ENCODE data around the gene SPATA17.

The SPATA17 gene

DNA sequence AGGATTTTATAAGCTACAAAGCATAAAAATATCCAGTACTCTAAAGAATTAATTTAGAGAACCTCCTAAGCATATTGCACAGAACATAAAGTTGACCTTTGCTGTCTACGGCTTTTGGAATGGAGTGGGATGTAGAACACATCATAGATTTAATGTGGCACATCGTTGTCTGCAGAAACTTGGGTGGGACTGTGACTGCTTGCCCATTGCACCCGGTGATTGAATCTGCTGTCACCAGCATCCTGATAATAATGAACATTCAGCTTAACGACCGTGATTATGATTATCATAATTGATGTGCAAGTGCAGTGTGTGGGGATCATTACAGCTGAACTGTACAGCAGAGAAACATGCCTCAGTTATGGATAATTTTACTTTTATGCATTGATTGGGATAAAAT, 181.9 kb downstream of the SPATA17 start:
- Histone ChIP-seq H3K27me3 (ENCODE audit: insufficient read depth, low read depth, severe bottlenecking) (no peaks in the 10 kb centered on the region), H3K4me3 (ENCODE audit: low read depth, low read length) (no peak overlapping the region), H3K27ac (no peak overlapping the region), H3K9me3 (ENCODE audit: severe bottlenecking) (no peaks in the 10 kb centered on the region), H3K36me3 (no peaks in the 10 kb centered on the region)
- DNase-seq: no peak
- no peak for TF ChIP-seq CTCF (IDR thresholded peaks at IDR 0.05; ENCODE audit: low read depth, low read length)

GRCh38 chr1:217837691-217838090, 206.5 kb downstream of the SPATA17 start:
- no peak for TF ChIP-seq CTCF (IDR thresholded peaks at IDR 0.05; ENCODE audit: low read depth, low read length)
- Histone ChIP-seq H3K4me3 (ENCODE audit: low read depth, low read length) (no peak overlapping the region), H3K27ac (no peak overlapping the region), H3K36me3 (no peaks in the 10 kb centered on the region), H3K27me3 (ENCODE audit: insufficient read depth, low read depth, severe bottlenecking) (no peaks in the 10 kb centered on the region), H3K9me3 (ENCODE audit: severe bottlenecking) (no peaks in the 10 kb centered on the region)
- no peak for DNase-seq

DNA sequence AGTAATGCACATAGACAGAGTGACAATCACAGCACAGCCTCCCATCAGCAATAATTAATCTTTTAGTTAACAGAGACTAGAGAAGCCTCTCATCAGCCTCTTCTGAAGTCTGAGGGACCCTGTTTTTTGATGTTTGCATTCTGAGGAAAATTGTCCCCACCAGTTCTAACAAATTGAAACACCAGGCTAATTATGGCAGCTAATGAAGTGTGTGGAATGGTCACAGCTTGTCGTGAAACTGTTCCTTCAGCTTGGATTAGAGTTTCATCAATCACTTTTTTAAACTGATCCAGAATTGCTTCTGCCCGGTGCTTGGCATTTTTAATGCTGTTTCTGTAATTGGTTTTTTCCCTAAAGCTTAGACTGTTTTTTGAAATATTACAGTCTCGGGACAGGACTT, 208.0 kb downstream of the SPATA17 start:
- Histone ChIP-seq H3K4me3 (ENCODE audit: low read depth, low read length) (no peak overlapping the region), H3K9me3 (ENCODE audit: severe bottlenecking) (no peaks in the 10 kb centered on the region), H3K27ac (no peak overlapping the region), H3K36me3 (no peaks in the 10 kb centered on the region), H3K27me3 (ENCODE audit: insufficient read depth, low read depth, severe bottlenecking) (no peaks in the 10 kb centered on the region)
- TF ChIP-seq CTCF (IDR thresholded peaks at IDR 0.05; ENCODE audit: low read depth, low read length): no peak
- no peak for DNase-seq

DNA sequence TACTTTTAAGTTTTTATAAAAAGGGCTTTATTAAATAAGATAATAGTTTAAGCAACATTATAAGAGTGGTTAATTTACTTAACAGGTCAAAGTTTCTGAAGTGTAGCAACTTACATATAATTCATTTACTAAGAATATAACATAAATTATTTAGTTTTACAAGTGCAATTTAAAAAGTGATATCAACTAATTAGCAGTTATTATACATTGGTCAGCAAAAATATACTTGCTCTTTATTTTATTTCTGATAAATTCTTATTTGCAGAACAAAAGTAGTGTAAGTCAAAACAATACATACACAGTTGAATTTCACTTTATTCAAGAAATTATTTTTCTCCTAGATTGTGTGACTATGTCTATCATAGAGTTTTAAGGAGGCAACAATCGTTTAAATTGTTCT, 215.6 kb downstream of the SPATA17 start:
- H3K36me3 ChIP-seq: no peaks in the 10 kb centered on the region
- H3K27me3 ChIP-seq (ENCODE audit: insufficient read depth, low read depth, severe bottlenecking): no peaks in the 10 kb centered on the region
- H3K4me3 ChIP-seq (ENCODE audit: low read depth, low read length): no peak overlapping the region

DNA sequence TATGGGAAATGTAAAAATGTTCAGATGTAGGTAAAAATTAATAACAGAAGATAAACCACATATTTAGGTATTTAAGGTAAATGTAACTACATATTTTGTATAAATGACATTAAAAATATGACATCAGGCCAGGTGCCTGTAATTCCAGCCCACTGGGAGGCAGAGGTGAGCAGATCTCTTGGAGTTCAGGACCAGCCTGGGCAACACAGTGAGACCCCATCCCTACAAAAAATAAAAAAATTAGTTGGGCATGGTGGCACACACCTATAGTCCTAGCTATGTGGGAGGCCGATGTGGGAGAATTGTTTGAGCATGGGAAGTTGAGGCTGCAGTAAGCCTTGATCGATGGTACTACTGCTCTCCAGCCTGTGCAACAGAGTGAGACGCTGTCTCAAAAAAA, 216.5 kb downstream of the SPATA17 start:
- TF ChIP-seq CTCF (IDR thresholded peaks at IDR 0.05; ENCODE audit: low read depth, low read length): no peak
- Histone ChIP-seq H3K36me3 (no peaks in the 10 kb centered on the region), H3K27ac (no peak overlapping the region), H3K27me3 (ENCODE audit: insufficient read depth, low read depth, severe bottlenecking) (no peaks in the 10 kb centered on the region), H3K9me3 (ENCODE audit: severe bottlenecking) (no peaks in the 10 kb centered on the region), H3K4me3 (ENCODE audit: low read depth, low read length) (no peak overlapping the region)
- no peak for DNase-seq

More for the DNA sequence above, 215.6 kb downstream of the SPATA17 start:
- Histone ChIP-seq H3K9me3 (ENCODE audit: severe bottlenecking) (no peaks in the 10 kb centered on the region), H3K27ac (no peak overlapping the region)
- DNase-seq: no peak
- TF ChIP-seq CTCF (IDR thresholded peaks at IDR 0.05; ENCODE audit: low read depth, low read length): no peak

GRCh38 chr1:217856342-217857034, 225.3 kb downstream of the SPATA17 start:
- Histone ChIP-seq H3K4me3 (ENCODE audit: low read depth, low read length) (no peak overlapping the region), H3K27me3 (ENCODE audit: insufficient read depth, low read depth, severe bottlenecking) (no peaks in the 10 kb centered on the region), H3K27ac (no peak overlapping the region), H3K36me3 (no peaks in the 10 kb centered on the region), H3K9me3 (ENCODE audit: severe bottlenecking) (no peaks in the 10 kb centered on the region)
- no peak for TF ChIP-seq CTCF (IDR thresholded peaks at IDR 0.05; ENCODE audit: low read depth, low read length)
- DNase-seq: no peak
